Right atrium auricular region (tissue), 2 donors: Measurements from ENCODE around the gene LARP1B. TPM values are rescaled to one million over a fixed set of nuclear protein-coding genes. Genes with fewer than 3 reads are reported as not detected.
A peak's percentile ranks its signal among the peaks of the same experiment; 100 is the strongest.
"Not testable (repeated sequence)": the region's sequence is repeated elsewhere in the genome, so short reads cannot be mapped to it uniquely, and the experiment has no call there.

Source experiments
- DNase-seq: peaks from one replicate; pipeline ENCODE4 v3.0.0-alpha.2; 2019; ENCODE audit warnings: low spot score
- H3K27ac ChIP-seq, 2 donors: fragments of 200-600 bp; sonication (generic); 1 replicate in 1 of 2; 2 replicates in 1 of 2; pipeline ENCODE4 v1.5.1; 2016 to 2019
- H3K27me3 ChIP-seq, 2 donors: fragments of 200-600 bp; sonication (generic); one replicate each; pipeline versions ENCODE4 v1.5.1 to v1.6.0; 2017 to 2019
- H3K36me3 ChIP-seq: fragments of 200-600 bp; sonication (generic); one replicate; pipeline ENCODE4 v1.5.1; 2016
- H3K4me1 ChIP-seq, 2 donors: fragments of 200-600 bp; sonication (generic); one replicate each; pipeline versions ENCODE4 v1.5.1 to v1.6.0; 2017 to 2019
- H3K4me3 ChIP-seq, 2 donors: fragments of 200-600 bp; sonication (generic); 1 replicate in 1 of 2; 2 replicates in 1 of 2; pipeline ENCODE4 v1.5.1; 2017 to 2019; ENCODE audit warnings: mild to moderate bottlenecking in 1 of 2, moderate library complexity in 1 of 2
- H3K9me3 ChIP-seq, 2 donors: fragments of 200-600 bp; sonication (generic); one replicate each; pipeline ENCODE4 v1.5.1; 2019
- CTCF ChIP-seq, 2 donors: fragments of 200-600 bp; sonication (generic); IDR thresholded peaks; one replicate each; pipeline ENCODE4 v1.5.1; 2019; ENCODE audit warnings: antibody characterized with exemption in 2 of 2
- total RNA-seq, 2 donors: library from RNA; depleted of rRNA; stranded (reverse); fragments of >200 nt; gene quantifications; one replicate each; pipeline ENCODE4 v1.1.0, GENCODE V29; 2016

The LARP1B gene
- total RNA-seq: 10 to 100 TPM; 11.8 to 13.5 TPM

GRCh38 chr4:128060699-128061565 is at the start of gene LARP1B:
TSS of gene LARP1B (plus strand) at chr4:128061312. CDS start at chr4:128074952, 13,640 bp downstream.
- peak within 1 kb of the TSS; percentile 76 to 81 for H3K4me3 ChIP-seq
- no peaks in the 10 kb centered on the region for H3K27me3 ChIP-seq
- H3K4me1 ChIP-seq: peaks cover 0 to 11% of the 10 kb centered on the region in 2 donors
- H3K9me3 ChIP-seq: no peaks in the 10 kb centered on the region
- no peaks in the 10 kb centered on the region for H3K36me3 ChIP-seq
- peak; percentile 94 for DNase-seq
- peak within 1 kb of the TSS; percentile 92 to 96 for H3K27ac ChIP-seq
- peak in 1 of 2 donors; percentile 13 for TF ChIP-seq CTCF (IDR thresholded peaks at IDR 0.05)

- Histone ChIP-seq H3K27ac (no peak overlapping the region), H3K36me3 (peaks cover 39% of the 10 kb centered on the region), H3K4me3 (no peak overlapping the region), H3K27me3 (no peaks in the 10 kb centered on the region), H3K4me1 (no peaks in the 10 kb centered on the region), H3K9me3 (no peaks in the 10 kb centered on the region)
- no peak for DNase-seq
- TF ChIP-seq CTCF (IDR thresholded peaks at IDR 0.05): no peak
Measured at GRCh38 chr4:128025319-128025718, 35.8 kb upstream of the LARP1B start.

GRCh38 chr4:128029907-128030306 is 31.2 kb upstream of the LARP1B start:
- H3K27ac ChIP-seq: no peak overlapping the region
- no peak for TF ChIP-seq CTCF (IDR thresholded peaks at IDR 0.05)
- H3K27me3 ChIP-seq: no peaks in the 10 kb centered on the region
- peaks cover 15% of the 10 kb centered on the region for H3K36me3 ChIP-seq
- no peak overlapping the region for H3K4me3 ChIP-seq
- no peak for DNase-seq
- H3K4me1 ChIP-seq: no peaks in the 10 kb centered on the region
- no peaks in the 10 kb centered on the region for H3K9me3 ChIP-seq

GRCh38 chr4:128031756-128032384 is 29.2 kb upstream of the LARP1B start:
- Histone ChIP-seq H3K27ac (no peak overlapping the region), H3K27me3 (no peaks in the 10 kb centered on the region), H3K4me1 (no peaks in the 10 kb centered on the region), H3K9me3 (no peaks in the 10 kb centered on the region), H3K4me3 (no peak overlapping the region), H3K36me3 (peaks cover 15% of the 10 kb centered on the region)
- no peak for DNase-seq
- no peak for TF ChIP-seq CTCF (IDR thresholded peaks at IDR 0.05)

GRCh38 chr4:128039568-128039967 is 21.5 kb upstream of the LARP1B start:
- DNase-seq: no peak
- Histone ChIP-seq H3K4me3 (no peak overlapping the region), H3K9me3 (no peaks in the 10 kb centered on the region), H3K36me3 (no peaks in the 10 kb centered on the region), H3K27ac (no peak overlapping the region), H3K27me3 (no peaks in the 10 kb centered on the region), H3K4me1 (no peaks in the 10 kb centered on the region)
- TF ChIP-seq CTCF (IDR thresholded peaks at IDR 0.05): no peak

- DNase-seq, H3K4me1 ChIP-seq, H3K27ac ChIP-seq, H3K9me3 ChIP-seq, H3K4me3 ChIP-seq, H3K27me3 ChIP-seq, H3K36me3 ChIP-seq: not testable (repeated sequence)
Measured at GRCh38 chr4:128047019-128047418, 14.1 kb upstream of the LARP1B start.

GRCh38 chr4:128047514-128047913 is 13.6 kb upstream of the LARP1B start:
- H3K36me3 ChIP-seq: not testable (repeated sequence)

GRCh38 chr4:128051229-128051628 is 9.9 kb upstream of the LARP1B start:
- H3K4me1 ChIP-seq, H3K9me3 ChIP-seq, H3K27ac ChIP-seq, H3K4me3 ChIP-seq, H3K27me3 ChIP-seq, H3K36me3 ChIP-seq, DNase-seq: not testable (repeated sequence)

More at GRCh38 chr4:128047514-128047913, 13.6 kb upstream of the LARP1B start:
- H3K9me3 ChIP-seq, H3K27me3 ChIP-seq, H3K4me3 ChIP-seq, H3K4me1 ChIP-seq, DNase-seq, H3K27ac ChIP-seq: not testable (repeated sequence)

GRCh38 chr4:128054907-128055306 is 6.2 kb upstream of the LARP1B start:
- not testable (repeated sequence) for H3K27me3 ChIP-seq, H3K27ac ChIP-seq, DNase-seq, H3K9me3 ChIP-seq, H3K4me1 ChIP-seq, H3K36me3 ChIP-seq, H3K4me3 ChIP-seq
